ENCODE data around the gene DIAPH1.
"Not testable (repeated sequence)": the region's sequence is repeated elsewhere in the genome, so short reads cannot be mapped to it uniquely, and the experiment has no call there.

DIAPH1 gene

GRCh38 chr5:141639357-141640050 lies 20.7 kb upstream of the DIAPH1 start:
- DNase-seq = no peak

GRCh38 chr5:141638771-141639170 lies 20.0 kb upstream of the DIAPH1 start:
- no peak for DNase-seq

DNA sequence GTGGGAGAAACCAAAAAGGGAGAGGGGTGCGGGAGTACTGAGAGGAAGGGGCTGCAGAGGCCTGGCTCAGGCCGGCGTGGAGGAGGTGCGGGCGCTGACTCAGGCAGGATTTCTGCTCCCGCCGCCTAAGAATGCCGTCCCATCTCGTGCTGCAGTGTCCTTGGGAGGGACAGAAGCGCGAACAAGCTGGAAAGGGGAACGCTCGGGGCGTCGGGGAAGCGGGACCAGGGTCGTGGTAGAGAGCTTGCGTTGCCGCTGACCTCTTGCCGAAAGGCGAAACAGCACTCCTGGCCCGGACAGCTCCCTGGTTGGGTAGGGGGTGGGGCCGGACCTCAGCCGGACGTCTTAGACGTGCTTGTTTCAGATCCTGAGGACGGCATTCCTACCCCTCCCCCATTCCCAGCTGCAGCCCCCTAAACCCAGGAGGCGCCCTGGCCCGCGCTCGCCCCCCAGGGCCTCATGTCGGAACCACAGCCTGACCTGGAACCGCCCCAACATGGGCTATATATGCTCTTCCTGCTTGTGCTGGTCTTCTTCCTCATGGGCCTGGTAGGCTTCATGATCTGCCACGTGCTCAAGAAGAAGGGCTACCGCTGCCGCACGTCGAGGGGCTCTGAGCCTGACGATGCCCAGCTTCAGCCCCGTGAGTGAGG lies 19.1 kb upstream of the DIAPH1 start:
- peak; percentile 52 for DNase-seq

- DNase-seq = peak; percentile 47
Observed at GRCh38 chr5:141637123-141637766, 18.4 kb upstream of the DIAPH1 start.

DNA sequence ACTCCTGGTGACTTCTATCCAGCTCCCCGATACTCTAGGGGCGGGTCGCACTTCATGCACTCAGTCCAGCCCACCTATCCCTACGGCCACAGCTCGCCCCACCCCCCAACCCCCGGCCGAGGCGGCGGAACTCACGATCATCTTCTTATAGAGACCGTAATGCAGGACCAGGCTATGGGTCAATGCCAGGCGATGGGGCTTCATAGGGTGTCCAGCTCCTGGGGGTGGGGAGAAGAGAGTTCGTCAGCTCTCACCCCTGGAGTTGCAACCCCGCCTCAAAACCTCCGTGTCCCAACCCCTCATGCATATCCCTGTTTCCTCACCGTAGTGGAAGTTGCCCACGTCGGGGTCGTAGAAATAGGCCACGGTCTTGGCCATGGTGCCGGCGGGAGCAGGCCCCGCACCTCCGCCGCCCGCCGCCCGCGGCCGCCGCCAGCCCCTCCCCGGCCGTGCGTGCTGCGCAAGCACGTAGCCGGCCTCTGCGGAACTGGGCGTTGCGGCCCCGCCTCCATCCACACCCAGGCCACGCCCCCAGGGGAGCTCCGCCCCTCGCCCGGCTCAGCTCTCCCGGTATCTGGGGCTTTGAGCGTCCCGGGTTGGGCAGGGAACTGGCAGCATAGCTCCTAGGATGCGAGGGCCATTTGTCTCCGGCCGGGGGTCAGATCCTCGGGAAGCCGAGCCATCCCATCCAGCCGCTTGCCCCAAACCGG lies 17.8 kb upstream of the DIAPH1 start, which contains the start of the genes HDAC3 and RELL2:
TSS of gene HDAC3 (minus strand) at position 437 of the 710 bp plus-strand sequence. CDS start at position 378, 59 bp downstream.
TSS of gene RELL2 (plus strand) at position 585 of the 710 bp plus-strand sequence. CDS start 1,229 bp downstream, outside the sequence.
- peak; percentile 93 for DNase-seq

DNA sequence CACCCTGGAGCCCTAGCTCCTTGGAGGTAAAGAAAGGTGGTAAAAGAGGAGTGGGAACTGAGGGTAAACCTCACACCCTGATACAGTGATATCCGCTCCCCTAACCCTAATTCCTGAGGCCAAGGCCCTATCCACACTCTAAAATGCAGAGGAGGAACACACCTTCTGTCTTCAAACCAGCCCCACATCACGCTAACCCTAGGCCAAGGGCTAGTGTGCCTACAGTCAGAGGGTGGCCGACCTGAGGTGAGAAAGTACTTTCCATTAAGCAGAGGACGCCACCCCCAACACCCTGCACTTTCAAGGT lies 17.3 kb upstream of the DIAPH1 start:
- DNase-seq = no peak

DNA sequence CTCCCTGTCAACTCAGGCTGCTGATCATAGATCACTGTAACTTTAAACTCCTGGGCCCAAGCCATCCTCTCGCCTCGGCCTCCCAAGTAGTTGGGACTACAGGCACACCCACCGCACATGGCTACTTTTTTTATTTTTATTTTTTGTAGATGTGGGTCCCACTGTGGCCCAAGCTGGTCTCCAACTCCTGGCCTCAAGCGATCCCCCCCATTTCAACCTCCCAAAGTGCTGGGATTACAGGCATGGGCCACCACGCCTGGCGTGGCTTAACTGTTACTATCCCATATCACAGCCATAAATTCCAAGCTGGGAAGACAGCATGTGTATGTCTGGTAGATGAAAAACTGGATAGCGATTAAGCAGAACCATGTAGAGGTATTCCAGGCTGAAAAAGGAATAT lies 16.8 kb upstream of the DIAPH1 start:
- no peak for DNase-seq

- no peak for DNase-seq
Observed at GRCh38 chr5:141634720-141635119, 15.9 kb upstream of the DIAPH1 start.

GRCh38 chr5:141633871-141634561 lies 15.2 kb upstream of the DIAPH1 start:
- DNase-seq = no peak

DNA sequence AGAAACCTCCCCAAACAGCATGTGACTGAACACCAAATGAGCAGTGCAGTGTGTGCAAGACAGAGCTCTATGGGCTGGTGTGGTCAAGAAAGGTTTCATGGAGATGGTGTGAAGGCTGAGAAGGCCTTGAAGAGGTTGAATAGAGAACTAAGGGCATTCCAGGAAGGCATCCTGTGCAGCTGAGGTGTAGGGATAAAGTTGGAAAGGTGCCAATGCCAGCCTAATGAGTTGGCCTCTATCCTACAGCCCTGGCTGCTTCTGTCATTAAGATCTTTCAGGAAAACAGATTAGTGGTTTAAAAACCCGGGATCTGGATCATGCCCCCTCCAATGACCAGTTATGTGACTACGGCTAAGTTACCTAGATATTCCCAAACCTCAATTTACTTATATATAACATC lies 13.8 kb upstream of the DIAPH1 start:
- no peak for DNase-seq

GRCh38 chr5:141630570-141631140 lies 11.9 kb upstream of the DIAPH1 start:
- no peak for DNase-seq

- DNase-seq = no peak
Observed at GRCh38 chr5:141628175-141628788, 9.5 kb upstream of the DIAPH1 start.

DNA sequence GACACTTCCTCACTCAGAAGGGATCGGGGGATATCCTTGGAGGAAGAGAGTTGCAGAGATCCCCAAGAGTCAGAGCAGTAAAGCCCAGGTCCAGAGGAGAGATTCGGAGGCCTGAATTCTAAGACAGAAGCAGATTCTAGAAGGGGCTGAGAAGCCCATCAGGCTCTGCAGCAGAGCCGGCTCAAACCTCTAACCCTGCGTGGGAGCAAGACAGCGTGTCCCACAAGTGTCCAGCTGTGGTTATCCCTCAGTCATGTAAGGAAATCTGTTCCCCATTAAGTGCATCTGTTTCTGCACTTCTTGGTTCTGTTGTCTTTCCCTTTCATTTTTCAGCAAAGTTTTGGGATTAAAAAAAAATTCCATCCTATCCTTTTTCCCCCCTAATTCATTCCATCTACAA lies 4.8 kb upstream of the DIAPH1 start:
- no peak for DNase-seq

- no peak for DNase-seq
Observed at GRCh38 chr5:141623186-141623585, 4.4 kb upstream of the DIAPH1 start.

GRCh38 chr5:141618030-141618803 lies 583 bp downstream of the DIAPH1 start:
- peak; percentile 39 for DNase-seq

DNA sequence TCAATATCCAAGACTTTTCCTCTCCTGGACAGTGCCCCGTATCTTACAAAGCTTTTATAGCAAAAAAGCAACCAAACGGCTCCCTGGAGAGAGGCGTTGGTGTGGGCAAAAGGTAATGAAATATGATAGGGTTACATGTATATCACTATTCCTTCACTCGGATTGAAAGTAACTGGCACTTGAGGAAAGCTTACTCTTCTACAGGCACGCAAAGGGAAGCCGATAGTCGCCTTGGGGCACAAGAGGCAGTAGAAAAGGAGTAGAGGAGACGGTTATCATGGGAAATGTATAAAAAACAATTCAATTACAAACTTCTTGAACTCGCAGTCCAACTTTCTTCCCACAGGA lies 1.1 kb downstream of the DIAPH1 start:
- no peak for DNase-seq

DNA sequence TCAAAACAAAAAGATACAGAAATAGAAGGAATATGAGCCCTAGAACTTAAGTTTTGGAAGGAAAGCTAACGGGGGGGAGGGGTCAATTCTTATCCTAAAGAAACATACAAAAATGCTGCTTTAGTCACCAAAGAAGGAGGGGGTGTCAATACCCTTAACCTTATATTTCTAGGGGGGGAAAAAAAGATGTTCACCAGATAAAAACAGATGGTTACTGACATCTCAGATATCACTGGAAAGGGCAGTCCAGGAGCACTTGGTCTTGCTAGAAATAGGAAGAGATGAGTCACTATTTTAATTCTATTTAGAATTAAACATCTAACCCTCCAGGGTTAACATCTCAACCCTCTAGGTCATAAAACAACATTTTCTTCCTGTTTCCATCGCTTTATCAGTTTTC lies 1.7 kb downstream of the DIAPH1 start:
- DNase-seq = no peak

DNA sequence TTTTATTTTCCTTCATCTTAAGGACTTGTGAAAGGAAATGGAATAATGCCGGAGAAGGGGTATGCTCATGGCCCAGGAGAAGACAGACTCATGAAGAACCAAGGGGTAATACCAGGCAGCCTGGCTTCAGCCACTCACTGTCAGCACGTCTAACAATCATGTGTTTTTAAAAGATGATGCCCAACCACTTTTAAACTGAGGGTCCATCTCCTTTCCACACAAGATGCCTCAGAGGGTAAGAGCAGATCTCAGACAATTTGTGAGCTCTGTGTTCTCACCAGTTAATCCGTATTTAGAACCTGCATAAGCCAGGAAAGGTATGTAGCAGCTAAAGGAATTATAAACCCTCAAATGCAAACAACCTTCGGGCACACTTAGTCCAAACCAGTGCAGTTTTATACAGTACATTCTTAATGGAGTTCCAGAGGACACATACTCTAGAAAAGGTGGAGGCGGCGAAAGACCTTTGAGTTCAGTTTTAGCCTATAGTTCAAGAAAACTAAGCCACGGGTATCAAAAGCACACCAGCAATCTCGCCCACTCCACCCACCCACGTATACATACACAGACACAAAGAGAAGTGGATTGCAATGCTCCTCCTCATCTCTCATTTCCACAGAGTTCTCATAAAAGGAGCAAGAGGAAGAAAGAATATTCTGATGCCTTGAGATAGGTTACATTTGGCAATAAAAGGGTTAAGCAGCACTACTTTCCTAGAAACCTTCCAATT lies 2.6 kb downstream of the DIAPH1 start:
- DNase-seq = no peak

DNA sequence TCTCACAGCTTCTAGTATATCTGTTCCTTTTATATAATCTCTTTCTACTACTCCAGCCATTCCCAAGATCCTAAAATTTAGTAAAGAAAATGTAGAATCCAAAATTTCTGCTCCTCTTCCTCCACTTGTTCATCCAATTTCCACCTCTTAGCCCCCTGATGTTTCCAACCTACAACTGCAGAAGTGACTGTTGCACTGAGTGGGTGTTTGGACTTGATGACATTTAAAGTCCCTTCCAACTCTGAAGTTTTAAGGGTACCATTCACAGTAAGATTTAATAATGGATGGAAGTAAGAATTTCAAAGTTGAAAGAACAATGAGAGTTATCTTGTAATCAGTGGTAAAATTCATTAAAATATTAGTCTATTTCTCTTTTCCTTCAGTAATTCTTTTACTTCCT lies 5.5 kb downstream of the DIAPH1 start:
- DNase-seq = no peak

- no peak for DNase-seq
Observed at GRCh38 chr5:141611289-141611688, 7.5 kb downstream of the DIAPH1 start.

- DNase-seq = not testable (repeated sequence)
Observed at GRCh38 chr5:141609921-141610320, 8.9 kb downstream of the DIAPH1 start.

Data from activated gamma-delta T cell treated with Interleukin-2 at 50 U/mL for 16 hours (primary cell).